ENCODE results near the gene RAB12. TPM values are rescaled to one million over a fixed set of nuclear protein-coding genes. Genes with fewer than 3 reads are reported as not detected.

Gene RAB12
- total RNA-seq, 1 experiment from 2014 or later, result 35.1 TPM

- TF ChIP-seq EZH2 (IDR thresholded peaks at IDR 0.05; ENCODE audit: borderline replicate concordance, low read depth, low read length, poor library complexity, severe bottlenecking) (no peak), CTCF (conservative IDR thresholded peaks at IDR 0.05; ENCODE audit: low read depth, low read length) (peak; percentile 82)
- DNase-seq (ENCODE audit: low spot score), result peak; percentile 44
- Histone ChIP-seq H3K27ac (ENCODE audit: low read depth, low read length, poor library complexity, severe bottlenecking) (no peak overlapping the region), H3K27me3 (replicated peaks; ENCODE audit: insufficient read depth, low read depth, low read length, poor library complexity) (peaks cover 14% of the 10 kb centered on the region), H3K9me3 (ENCODE audit: low read depth, low read length, poor library complexity, severe bottlenecking) (no peaks in the 10 kb centered on the region), H3K4me1 (ENCODE audit: insufficient read depth, low read length, poor library complexity, severe bottlenecking) (no peaks in the 10 kb centered on the region), H3K4me3 (ENCODE audit: low read depth, low read length, poor library complexity, severe bottlenecking) (no peak overlapping the region), H3K36me3 (ENCODE audit: insufficient read depth, low read length, poor library complexity, severe bottlenecking) (no peaks in the 10 kb centered on the region)
- no TSS peak for BruUV-seq (replicated peaks)
- ChIA-PET CTCF (interaction anchor here (0.7 to 1.8 kb wide), 4 partner anchors 42 to 333 kb away, joined by 3 to 6 read pairs (median 4); no protein-coding TSS in a partner anchor), POLR2A (ENCODE audit: low non-redundant PET) (no interaction called here)
- intact Hi-C loops (cut with micrococcal nuclease; ENCODE audit: unreplicated experiment), result loop anchor here (1.0 to 10.0 kb wide), 4 partner anchors 327 to 860 kb away; no protein-coding TSS in a partner anchor
Observed at GRCh38 chr18:8654503-8655451, 45.5 kb downstream of the RAB12 start.

- Histone ChIP-seq H3K9me3 (ENCODE audit: low read depth, low read length, poor library complexity, severe bottlenecking) (no peaks in the 10 kb centered on the region), H3K36me3 (ENCODE audit: insufficient read depth, low read length, poor library complexity, severe bottlenecking) (no peaks in the 10 kb centered on the region), H3K4me3 (ENCODE audit: low read depth, low read length, poor library complexity, severe bottlenecking) (no peak overlapping the region), H3K4me1 (ENCODE audit: insufficient read depth, low read length, poor library complexity, severe bottlenecking) (no peaks in the 10 kb centered on the region), H3K27ac (ENCODE audit: low read depth, low read length, poor library complexity, severe bottlenecking) (no peak overlapping the region), H3K27me3 (replicated peaks; ENCODE audit: insufficient read depth, low read depth, low read length, poor library complexity) (peaks cover 14% of the 10 kb centered on the region)
- BruUV-seq (replicated peaks), result no TSS peak
- POLR2A ChIA-PET (ENCODE audit: low non-redundant PET), result no interaction called here
- no peak for DNase-seq (ENCODE audit: low spot score)
- CTCF ChIA-PET, result interaction anchor here (0.8 kb wide), 1 partner anchor 327 kb away, joined by 4 read pairs; no protein-coding TSS in a partner anchor
- intact Hi-C loops (cut with micrococcal nuclease; ENCODE audit: unreplicated experiment), result loop anchor here (10.0 kb wide), 2 partner anchors 399 to 859 kb away; no protein-coding TSS in a partner anchor
- TF ChIP-seq CTCF (conservative IDR thresholded peaks at IDR 0.05; ENCODE audit: low read depth, low read length), result no peak
Observed at GRCh38 chr18:8656232-8656631, 47.0 kb downstream of the RAB12 start.

GRCh38 chr18:8657050-8657820 is 48.0 kb downstream of the RAB12 start:
- intact Hi-C loops (cut with micrococcal nuclease; ENCODE audit: unreplicated experiment), result loop anchor here (10.0 kb wide), 2 partner anchors 398 to 858 kb away; no protein-coding TSS in a partner anchor
- H3K36me3 ChIP-seq (ENCODE audit: insufficient read depth, low read length, poor library complexity, severe bottlenecking), result no peaks in the 10 kb centered on the region
- H3K27ac ChIP-seq (ENCODE audit: low read depth, low read length, poor library complexity, severe bottlenecking), result no peak overlapping the region
- ChIA-PET POLR2A (ENCODE audit: low non-redundant PET) (no interaction called here), CTCF (no interaction called here)
- H3K4me1 ChIP-seq (ENCODE audit: insufficient read depth, low read length, poor library complexity, severe bottlenecking), result no peaks in the 10 kb centered on the region
- H3K27me3 ChIP-seq (replicated peaks; ENCODE audit: insufficient read depth, low read depth, low read length, poor library complexity), result peaks cover 14% of the 10 kb centered on the region
- no TSS peak for BruUV-seq (replicated peaks)
- TF ChIP-seq CTCF (conservative IDR thresholded peaks at IDR 0.05; ENCODE audit: low read depth, low read length), result no peak
- no peak for TF ChIP-seq EZH2 (IDR thresholded peaks at IDR 0.05; ENCODE audit: borderline replicate concordance, low read depth, low read length, poor library complexity, severe bottlenecking)
- H3K4me3 ChIP-seq (ENCODE audit: low read depth, low read length, poor library complexity, severe bottlenecking), result no peak overlapping the region
- H3K9me3 ChIP-seq (ENCODE audit: low read depth, low read length, poor library complexity, severe bottlenecking), result no peaks in the 10 kb centered on the region
- DNase-seq (ENCODE audit: low spot score), result no peak

Data from A673 (cell line).